Hematopoietic multipotent progenitor cell treated with erythropoietin and hydrocortisone succinate and interleukin-3 and kit ligand, for 8 days (in vitro differentiated cells): ENCODE measurements around the gene HDAC4.
A peak's percentile ranks its signal among the peaks of the same experiment; 100 is the strongest.
"Not testable (repeated sequence)": the region's sequence is repeated elsewhere in the genome, so short reads cannot be mapped to it uniquely, and the experiment has no call there.

ENCODE experiments used
- DNase-seq: peaks from one replicate; pipeline ENCODE4 v3.0.0-alpha.2; 2015

Gene HDAC4

DNA sequence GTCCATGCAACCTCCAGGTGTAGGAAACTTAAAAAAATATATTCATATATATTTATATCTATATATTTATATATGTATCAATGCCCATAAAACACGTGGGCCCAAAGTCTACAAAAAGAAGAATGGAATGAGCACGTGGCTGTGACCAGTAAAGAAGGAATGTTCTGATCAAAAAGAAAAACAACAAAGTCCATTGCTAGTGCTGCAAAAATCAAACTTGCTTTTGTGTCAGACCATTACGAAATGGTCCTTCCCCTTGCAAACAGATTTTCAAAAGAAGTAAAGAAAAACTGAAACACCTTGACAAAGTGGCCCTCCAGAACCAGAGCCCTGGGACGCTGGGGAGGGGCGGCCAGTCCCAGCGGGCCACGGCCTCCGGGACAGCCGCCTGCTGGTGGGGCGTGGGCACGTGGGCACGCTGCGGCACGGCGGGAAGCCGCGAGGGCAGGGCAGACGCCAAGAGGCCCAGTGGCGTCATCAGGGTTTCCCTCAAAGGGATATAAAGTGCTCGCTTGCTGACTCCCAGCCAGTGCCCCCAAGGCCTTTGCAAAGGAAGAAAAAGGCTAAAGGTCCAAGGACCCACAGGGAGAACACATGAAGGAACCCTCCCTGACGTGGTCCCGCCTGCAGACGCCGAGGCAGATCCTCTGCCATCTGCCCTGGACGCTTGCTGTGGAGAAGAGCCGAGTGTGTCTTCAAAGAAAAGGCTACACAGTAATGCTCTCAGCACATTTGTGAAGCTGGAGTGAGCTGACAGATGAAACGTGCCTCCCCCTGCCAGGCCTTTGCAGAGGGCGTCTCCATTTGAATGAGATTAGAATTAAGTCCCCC lies 351.2 kb downstream of the HDAC4 start:
- no peak for DNase-seq

DNA sequence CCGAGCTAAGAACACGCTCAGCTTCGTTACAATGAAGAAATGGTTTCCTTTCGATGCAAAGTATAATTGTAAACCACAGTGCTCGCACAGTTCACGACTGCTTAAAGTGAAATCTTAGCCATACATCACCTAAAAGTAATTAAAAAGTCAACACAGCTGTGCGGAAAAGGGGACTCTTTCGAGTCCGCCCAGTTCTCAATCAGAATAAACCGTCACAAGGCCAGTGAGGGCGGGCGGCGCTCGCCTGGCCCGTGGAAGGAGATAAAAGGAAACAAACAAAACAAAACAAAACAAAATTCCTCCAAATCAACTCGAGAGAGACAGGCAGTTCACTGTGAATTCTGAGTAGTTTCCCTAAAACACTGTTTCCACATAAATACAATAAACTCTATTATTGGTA lies 352.1 kb downstream of the HDAC4 start:
- DNase-seq, result no peak

DNA sequence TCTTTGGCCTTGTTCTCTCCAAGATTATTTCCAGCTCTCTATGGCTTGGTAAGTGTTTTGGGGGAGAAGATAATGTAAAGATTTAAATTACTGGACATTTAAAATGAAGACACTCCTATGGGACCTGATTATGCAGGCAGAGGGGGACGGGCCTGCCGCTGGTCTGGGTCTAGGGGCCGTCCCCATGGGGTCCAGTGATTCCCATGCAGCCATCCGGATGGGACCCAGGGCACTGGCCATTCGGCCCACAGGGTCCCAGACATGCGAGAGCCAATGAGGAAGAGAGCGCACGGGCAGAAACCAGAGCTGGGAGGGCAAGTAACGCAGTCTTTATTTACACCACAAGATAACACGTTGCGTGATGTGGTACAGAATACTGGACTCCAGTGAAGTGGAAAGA lies 353.0 kb downstream of the HDAC4 start:
- no peak for DNase-seq

DNA sequence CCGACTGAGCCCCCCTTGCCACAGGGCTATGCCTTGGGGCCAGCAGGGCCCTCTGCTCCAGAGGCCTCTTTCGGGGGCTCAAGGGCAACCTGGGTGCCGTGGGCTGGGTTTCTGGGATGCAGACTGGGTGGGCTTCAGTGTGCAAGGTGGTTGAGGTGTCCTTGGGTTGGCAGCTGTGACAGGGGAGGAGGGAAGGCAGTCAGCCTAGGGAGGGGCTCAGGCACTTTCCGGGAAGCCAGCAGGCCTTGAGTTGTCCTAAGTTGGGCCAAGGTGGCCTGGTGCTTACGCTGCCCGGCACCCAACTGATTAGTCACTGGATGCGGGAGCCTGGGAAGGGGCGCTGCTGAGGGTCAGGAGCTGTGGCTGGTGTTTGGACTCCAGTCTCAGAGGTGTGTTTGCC lies 353.4 kb downstream of the HDAC4 start:
- no peak for DNase-seq

DNA sequence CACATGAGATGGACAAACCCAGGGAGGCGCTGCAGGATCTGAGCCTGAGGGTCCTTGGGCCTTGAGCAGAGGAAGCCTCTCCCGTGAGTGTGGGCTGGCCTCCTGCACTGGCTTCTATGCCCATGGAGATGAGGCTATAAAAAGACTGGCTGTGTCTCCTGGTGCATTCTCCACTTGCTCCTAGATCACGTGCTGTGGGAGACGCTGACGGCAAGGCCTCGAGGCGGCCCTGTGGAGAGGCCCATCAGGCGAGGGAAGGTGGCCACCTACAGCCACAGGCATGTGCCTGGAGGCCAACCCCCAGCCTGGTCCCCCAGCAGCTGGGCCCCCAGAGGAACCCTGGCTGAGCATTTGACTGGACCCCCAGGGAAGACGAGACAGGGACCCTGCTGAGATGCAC lies 354.0 kb downstream of the HDAC4 start:
- DNase-seq, result no peak

DNA sequence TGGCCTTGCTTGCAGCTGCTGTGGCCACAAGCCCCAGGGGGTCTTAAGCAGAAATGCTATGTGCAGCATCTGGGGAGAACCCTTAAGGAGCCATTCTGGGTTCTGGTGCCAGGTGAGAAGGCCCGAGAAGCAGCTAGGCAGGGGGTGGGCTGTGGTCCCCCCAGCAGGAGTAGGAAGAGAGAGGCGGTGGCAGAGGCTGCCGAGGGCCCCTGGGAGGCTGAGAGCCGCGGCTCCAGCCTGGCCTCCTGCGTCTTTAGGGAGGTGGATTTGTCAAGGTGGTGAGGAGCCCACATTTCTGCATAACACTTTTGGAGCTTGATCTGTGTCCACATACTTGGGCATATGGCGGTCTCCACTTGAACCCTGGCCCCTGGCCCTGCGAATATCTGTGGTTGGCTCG lies 356.5 kb downstream of the HDAC4 start:
- no peak for DNase-seq

DNA sequence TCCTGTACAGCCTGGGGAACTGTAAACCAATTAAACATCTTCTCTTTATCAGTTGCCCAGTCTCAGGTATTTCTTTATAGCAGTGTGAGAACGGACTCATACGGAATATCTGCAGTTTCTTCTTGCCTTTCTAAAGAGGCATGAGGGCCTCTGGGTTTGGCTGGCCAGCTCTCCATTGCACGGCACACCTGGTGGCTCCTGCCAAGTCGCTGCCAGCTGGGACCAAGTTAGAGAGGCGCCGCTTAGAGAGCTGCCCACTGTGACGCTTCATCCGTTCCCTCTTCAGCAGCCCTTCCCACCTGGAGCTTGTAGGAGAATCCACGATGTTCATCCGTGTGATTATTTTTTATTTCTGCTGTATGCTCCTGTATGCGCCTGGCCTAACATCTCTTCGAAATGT lies 357.5 kb downstream of the HDAC4 start:
- DNase-seq, result no peak

DNA sequence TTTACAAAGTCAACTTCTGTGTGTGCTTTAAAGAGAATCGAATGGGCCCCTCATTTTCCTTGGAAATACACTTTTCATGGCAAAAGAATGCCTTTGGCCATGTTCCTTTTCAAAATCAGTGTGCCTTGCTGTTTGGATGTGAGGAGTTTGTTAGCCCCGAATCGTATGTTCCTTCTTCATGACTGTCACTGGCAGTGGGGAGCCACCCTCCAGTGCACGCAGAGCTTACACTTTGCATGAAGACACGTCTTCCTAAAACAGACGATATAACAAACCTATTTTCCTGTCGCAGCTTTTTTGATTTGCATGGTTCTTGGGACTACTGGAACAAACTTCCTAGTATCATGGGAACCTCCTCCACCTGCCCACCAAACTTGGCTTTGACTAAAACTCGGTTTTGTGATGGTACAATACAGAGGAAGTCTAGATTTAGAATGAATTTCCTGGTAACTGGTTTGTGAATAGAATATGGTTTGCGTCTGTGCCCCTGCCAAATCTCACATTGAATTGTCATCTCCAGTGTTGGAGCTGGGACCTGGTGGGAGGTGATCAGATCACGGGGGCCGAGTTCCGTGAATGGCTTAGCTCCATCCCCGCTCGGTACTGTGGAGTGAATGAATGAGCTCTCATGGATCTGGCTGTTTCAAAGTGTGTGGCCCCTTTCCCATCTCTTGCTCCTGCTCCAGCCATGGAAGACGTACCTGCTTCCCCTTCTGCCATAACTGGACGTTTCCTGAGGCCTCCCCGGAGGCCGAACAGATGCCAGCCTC lies 358.1 kb downstream of the HDAC4 start:
- DNase-seq, result no peak

DNA sequence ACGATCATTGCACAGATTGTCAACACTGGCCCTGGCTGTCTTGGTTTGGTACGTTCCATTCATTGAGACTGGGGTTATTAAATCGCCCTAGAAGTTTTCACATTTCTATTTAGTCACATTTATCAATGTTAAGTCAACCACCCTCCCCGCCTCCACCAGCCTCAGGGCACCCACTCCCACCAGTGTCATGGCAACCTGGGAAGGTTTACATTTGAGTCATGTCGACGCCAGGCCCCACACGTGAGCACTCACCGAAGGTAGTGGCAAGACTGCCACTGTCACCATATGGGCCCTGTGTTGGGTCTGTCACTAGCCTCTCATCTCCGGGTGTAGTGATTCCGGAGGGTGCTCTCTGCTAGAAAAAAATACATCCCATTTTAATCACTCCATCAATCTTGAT lies 358.8 kb downstream of the HDAC4 start:
- no peak for DNase-seq

DNA sequence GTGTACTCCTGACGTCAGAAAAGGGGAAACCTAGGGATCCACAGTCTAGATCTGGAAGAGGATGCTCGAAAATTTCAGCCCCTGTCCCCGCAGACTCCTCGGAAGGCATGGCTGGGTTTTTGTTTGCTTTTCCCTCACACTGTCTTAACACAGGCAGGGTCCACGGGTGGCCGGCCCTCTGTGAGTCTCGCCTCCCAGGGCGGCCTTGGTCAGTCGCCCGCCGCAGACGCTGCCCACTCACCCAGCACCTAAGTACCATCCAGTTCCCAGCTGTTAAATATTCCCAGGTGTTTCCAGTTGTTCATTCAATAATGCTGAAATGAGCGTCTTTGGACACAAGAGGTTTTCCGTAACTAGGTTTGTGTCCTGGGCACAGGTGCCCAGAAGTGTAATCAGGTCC lies 359.8 kb downstream of the HDAC4 start:
- no peak for DNase-seq

DNA sequence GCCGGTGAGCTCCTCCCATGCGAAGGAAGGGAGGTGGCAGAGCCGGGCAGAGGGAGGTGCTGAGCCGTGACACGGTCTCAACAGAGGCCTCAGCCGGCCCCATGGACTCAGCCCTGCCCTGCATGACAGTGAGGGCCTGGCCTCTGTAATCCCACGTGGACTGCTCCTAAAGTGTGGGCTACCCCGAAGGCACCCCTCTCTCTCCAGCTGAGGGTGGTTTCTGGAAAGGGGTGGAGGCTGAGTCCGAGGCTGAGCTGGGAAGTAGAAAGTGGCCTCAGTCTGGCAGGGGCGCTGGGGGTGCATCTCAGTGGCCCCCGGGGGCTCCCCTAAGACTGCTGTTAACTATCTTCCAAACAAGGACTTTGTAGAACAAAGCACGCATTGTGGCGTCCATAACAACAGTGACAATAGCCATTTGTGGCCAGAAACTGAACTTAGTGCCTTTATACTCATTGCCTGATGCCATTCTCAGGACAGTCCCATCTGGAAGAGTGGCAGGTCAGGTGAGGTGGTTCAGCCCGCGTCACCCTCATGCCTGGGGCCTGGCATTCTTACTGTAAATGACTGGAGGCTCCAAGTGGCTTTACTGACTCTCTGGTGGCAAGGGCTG lies 360.6 kb downstream of the HDAC4 start:
- no peak for DNase-seq

DNA sequence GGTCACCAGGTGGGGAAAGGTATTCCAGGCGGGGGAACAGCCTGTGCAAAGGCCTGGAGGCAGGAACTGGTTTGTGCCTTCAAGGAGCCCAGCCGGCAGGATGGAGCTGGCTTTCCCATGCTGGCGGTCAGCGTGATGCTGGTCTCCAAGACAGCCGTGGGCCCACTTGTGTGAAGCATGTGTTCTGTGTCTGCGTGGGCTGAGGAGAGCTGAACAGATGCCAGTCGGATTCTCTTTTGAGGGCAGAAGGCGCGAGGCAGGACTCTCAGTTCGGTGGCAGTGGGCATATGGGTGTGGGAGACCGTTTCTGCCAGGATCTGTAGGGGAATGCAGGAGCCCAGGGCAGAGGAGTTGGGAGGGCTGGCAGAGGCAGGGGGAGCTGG lies 361.4 kb downstream of the HDAC4 start:
- no peak for DNase-seq

DNA sequence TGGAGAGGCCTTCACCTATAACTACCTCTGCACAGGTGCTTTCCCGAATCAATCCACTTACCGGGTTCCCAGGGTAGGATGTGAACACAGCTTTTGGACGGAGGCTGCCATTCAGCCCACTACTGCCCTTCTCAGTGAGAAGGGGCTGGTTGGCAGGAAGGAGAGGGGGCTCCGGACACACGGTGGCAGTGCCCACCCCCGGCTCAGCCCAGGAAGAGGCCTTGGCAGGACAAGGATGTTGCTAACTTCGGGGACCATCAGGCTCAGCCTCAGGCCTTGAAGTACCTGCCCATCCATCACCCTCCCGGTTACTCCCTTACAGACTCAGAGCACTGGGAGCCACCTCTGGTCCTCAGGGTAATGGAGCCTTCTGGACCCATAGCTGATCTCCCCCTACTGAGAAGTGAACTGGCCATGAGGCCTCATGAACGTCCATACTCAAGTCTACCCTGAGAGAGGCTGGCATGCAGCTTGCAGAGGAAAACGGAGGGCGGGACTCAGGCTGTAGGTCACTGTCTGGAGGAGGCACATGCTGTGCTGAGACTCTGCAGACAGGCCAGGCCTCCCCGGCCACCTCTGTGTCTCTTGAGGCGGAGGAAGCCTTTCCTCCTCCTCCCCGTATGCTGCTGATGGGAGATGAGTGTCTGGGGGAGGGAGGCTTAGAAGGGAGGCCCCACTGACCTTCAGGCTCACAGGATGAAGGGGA lies 361.9 kb downstream of the HDAC4 start:
- no peak for DNase-seq

DNA sequence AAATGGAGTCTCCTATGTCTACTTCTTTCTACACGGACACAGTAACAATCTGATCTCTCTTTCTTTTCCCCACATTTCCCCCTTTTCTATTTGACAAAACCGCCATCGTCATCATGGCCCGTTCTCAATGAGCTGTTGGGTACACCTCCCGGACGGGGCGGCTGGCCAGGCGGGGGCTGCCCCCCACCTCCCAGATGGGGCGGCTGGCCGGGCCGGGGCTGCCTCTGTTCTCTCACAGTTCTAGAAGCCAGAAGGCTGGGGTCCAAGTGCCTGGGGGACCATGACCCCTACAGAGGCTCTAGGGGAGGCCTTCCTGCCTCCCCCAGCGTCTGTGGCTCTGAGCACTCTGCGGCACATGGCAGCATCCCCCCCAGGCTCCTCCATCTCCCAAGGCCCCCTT lies 362.5 kb downstream of the HDAC4 start:
- DNase-seq, result not testable (repeated sequence)

DNA sequence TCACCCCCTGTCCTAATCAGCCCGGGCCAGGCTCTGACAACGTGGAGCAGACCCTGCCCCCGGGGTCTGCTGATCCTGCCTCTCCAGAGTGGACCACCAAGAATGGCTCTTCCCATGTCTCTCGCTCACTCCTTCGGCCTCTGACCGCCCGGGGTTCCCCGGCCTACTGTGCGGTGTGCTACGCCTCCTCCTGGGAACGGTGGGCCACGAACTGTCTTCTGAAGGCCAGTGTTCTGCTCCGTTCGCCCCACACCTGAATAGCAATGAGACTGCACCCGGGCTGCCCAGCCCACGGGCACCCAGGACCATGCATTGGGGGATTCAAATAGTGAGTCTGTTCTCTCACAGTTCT lies 363.3 kb downstream of the HDAC4 start:
- no peak for DNase-seq

DNA sequence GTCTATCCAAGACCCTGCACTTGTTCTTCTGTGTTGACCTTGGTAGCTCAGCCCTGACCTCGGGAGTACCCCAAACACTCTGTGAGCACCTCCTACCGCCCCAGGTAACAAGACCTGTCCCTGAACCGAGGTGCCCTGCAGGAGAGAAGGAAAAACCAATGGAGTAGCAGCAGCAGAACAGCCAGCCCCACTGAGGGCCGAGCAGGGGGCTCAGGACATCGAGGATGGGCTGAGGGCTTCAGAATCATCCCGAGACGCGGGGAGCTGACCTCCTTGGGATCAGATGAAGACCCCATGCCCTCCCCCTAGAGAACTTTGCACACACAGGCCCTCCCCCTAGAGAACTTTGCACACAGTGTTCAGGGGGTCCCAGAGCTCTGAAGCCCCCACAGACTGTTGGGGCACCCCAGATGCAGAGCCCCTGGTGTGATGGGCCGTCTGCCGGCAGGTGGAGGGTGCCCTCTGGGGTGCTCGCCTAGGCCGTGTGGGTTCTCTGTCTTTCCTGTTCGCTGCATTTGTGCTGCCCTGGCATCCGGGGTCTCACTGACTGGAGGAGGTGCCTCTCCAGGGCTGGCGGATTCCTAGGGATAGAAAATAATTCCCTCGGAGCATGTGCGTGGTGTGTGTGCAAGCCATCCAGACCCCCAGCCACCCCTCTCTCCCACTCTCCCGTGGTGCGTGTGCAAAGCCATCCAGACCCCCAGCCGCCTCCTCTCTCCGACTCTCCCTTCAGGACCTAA lies 363.8 kb downstream of the HDAC4 start:
- no peak for DNase-seq

DNA sequence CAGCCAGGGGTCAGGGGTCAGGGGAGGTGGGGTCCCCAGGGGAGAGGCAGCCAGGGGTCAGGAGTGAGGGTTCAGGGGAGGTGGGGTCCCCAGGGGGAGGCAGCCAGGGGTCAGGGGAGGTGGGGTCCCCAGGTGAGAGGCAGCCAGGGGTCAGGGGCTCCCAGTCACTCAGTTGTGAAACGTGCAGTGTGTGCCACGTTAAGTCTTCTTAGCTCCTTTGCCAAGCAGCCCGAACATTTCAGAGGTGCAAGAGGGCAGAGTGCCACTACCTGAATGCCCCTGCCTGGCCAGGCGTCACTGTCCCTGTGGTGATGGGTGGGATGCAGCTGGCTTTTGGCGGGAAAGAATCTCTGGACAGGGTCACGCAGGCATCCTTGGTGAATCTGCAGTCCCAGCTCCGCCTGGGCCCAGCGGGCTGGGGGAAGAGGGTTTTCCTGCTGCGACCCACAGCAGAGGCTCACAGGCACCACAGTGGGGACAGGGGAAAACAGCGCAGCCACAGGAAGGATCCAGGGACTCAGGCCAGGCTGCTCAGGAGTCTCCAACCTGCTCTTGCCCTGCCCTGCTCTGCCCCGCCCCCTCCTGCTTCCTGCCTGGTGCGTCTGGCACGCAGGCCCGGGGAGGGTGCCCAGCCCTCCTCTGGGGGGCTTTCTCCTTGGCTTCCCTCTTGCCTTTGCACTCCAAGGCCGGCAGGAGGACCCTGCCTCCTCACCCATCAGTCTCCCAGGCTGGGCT lies 364.7 kb downstream of the HDAC4 start:
- no peak for DNase-seq

DNA sequence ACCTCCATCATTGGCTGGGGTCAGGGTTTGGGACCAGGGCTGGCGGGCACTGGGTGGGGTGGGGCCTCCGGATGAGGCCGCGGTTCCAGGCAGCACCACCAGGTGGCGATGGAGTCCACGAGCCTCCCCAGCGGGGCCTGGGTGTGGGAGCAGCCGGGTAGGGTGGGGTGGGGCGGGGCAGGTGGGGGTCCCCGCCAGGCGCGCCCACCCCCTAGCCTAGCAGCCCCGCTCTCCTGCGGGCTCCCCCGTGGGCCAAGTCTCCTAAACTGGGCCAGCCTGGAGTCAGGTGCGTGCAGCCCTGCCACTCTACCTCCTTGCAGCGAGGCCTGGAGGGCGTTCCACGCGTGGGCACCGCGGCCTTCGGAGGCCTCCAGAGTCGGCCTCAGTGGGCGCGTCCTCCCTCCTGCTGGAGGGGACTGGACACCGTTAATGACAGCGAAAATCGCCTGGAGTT lies 365.4 kb downstream of the HDAC4 start:
- peak; percentile 17 for DNase-seq

DNA sequence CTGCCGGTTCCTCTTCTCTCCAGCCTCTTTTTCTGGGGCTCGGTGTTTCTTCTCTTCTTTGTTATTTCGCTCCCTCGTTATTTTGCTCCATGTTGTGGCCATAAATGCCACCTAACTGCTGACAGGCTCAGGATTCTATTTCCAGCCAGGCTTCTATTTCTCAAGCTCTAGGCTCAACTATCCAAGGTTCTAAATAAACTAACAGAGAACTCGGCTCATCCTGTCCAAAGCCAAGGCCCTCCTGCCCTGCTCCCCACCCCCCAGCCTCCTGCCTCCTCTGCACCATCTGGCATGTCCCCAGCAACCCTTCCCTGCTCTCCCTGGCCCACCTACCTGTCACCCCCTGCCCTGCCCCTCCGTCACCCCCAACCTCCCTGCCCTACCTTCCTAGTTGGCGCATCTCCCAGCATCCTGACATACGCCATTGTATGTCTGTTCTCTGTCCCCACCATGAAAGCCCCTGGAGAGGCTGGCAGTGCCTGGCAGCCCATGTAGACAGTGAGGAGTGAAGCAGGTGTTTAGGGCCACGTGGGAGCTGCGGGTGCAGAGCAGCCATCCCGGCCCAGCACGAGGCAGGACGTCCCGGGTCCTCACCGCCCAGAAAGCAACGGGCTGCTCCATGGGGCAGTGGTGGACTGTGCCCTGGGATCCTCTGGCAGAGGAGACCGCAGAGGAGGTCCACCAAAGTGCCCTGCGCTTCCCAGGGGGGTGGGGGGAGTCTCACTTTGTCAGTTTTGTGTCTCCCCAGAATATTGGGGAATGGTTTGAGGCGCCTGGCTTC lies 366.1 kb downstream of the HDAC4 start:
- no peak for DNase-seq

DNA sequence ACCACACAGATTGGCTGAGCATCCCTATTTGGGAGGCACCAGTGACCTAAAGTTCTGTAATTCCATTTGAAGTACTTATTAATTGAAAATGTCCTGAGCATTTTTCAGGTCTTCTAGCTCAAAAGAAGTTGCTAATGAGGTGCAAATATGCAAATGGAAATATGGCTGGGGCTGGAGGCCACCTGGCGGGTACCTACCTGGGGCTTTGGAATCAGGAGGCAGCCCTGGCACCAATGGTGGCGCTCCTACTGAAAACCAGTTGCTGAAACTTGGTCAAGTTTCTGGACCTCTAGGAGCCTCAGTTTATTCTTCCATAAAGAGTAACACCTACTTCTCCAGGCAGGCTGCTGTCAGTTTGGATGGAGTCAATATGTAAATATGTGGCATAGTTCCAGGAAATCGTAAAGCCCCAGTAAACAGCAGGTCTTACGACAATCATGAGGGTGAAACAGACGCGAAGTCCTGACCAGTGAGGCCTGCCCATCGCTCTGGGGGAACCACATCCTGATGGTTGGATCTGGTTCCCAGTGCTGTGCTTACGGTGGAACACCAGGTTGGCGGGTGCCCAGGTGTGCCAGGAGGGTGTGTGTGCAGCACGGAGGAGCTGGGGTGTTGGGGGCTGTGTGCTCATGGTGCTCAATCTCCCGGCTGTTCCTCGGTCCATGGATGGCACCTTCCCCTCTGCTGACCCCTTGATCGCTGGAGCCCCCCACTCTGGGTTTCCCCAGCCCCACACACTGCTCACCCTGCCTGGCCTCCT lies 366.8 kb downstream of the HDAC4 start:
- DNase-seq, result no peak
